ENCODE data around the gene AZGP1.
"Not testable (repeated sequence)": the region's sequence is repeated elsewhere in the genome, so short reads cannot be mapped to it uniquely, and the experiment has no call there.

Gene AZGP1

DNA sequence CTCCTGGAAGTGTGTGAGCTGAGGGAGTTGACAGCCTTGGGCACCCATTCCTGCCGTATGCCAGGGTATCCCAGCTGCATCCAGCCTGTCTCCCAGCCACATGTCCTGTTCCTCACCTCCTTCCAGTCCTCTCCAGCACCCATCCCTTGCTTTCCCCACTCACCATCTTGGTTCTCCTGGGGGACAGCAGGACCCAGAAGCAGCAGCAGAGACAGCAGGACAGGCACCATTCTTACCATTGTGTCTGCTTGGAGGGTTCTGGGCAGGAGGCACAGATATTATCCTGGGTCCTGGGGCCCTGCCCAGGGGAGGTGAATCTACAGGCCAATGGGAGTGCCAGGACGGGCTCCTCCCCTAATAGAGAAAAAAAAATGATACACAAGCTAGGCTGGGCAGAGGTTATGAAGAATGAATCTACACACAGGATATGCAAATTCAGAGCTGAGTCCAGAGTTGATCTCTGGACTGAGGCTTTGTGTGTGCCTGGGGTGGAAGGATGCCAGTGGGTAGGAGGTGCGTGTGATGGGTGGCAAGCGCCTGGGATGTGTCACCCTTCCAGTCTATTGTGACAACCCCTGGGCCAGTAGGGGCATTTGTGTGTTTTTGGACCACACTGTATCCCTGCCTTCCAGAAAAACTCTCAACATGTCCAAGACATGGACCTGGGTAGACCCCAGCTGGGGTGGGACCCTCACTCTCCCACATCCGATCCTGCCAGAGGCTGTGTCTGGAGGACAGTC lies at the start of gene AZGP1:
TSS of gene AZGP1 (minus strand) at position 250 of the 740 bp plus-strand sequence. CDS start at position 239, 11 bp downstream.
- DNase-seq: no peak

- DNase-seq: no peak
Measured at GRCh38 chr7:100024020-100024619, 48.3 kb upstream of the AZGP1 start.

GRCh38 chr7:100023526-100023925 lies 47.7 kb upstream of the AZGP1 start:
- DNase-seq: no peak

- no peak for DNase-seq
Measured at GRCh38 chr7:100022621-100023020, 46.8 kb upstream of the AZGP1 start.

DNA sequence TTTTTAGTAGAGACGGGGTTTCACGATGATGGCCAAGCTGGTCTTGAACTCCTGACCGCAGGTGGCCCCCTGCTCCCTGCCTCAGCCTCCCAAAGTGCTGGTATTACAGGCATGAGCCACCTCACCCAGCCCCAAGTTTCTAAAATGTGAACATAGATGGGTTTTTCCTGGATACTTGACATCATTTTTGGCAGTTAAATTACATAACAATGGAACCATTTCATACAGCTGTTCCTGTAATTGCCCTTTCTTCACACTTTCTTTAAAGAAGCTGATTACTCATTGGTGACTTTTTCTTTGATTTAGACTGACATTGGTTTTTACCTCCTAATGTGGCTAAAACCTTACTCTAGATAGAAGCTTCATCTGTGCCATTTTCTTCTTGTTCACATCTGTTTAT lies 45.5 kb upstream of the AZGP1 start:
- no peak for DNase-seq

GRCh38 chr7:100019908-100020307 lies 44.1 kb upstream of the AZGP1 start:
- no peak for DNase-seq

GRCh38 chr7:100017875-100018274 lies 42.0 kb upstream of the AZGP1 start:
- DNase-seq: no peak

DNA sequence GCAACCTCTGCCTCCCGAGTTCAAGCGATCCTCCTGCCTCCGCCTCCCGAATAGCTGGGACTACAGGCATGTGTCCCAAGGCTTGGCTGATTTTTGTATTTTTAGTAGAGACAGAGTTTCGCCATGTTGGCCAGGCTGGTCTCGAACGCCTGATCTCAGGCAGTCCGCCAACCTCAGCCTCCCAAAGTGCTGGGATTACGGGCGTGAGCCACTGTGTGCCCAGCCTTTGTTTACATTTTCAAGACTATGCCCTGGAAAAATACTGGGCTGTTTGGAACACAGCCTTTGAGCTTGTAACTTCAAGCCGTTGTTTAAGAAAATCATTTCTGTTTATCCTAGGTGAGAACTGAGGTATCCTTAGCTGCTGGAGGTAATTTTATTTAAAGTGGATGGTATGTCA lies 41.5 kb upstream of the AZGP1 start:
- no peak for DNase-seq

DNA sequence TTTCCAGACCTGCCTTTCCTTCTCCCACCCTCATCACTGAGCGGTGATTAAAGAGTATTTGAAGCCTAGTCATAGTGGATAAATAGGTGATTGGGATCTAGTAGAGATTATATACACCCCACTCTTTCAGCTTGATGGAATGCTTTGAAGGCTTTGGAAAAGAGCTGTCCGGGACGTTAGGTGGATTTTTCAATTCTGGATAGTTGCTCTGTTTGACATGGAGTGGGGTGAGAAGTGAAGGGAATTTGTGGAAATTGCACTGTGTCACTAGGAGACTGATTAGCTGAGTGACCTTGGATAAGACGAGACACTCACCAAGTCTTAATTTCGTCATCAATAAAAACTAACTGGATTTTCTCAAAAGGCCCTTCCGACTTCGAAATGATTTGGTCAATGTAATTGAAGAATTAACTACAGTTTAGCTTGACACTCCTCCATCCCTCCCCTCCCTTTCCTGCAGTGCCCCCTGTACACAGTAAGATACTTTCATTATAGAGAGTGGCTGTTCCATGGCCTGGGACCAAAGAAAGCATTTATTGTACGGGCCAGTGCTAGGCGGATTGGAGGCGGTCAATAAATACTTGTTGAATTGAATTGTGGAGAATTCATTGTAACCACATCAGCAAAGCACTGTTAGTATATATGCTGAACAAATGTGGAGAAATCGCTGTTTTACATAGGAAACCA lies 40.5 kb upstream of the AZGP1 start:
- DNase-seq: no peak

GRCh38 chr7:100015232-100016214 lies 39.7 kb upstream of the AZGP1 start, which contains the start of gene ZKSCAN1:
ZKSCAN1 (plus strand) TSS chr7:100015596; CDS start chr7:100023507, 7,911 bp downstream.
- DNase-seq: peak; percentile 48 to 62

GRCh38 chr7:100013328-100013676 lies 37.5 kb upstream of the AZGP1 start:
- DNase-seq: no peak

- not testable (repeated sequence) for DNase-seq
Measured at GRCh38 chr7:100012385-100013327, 36.8 kb upstream of the AZGP1 start.

DNA sequence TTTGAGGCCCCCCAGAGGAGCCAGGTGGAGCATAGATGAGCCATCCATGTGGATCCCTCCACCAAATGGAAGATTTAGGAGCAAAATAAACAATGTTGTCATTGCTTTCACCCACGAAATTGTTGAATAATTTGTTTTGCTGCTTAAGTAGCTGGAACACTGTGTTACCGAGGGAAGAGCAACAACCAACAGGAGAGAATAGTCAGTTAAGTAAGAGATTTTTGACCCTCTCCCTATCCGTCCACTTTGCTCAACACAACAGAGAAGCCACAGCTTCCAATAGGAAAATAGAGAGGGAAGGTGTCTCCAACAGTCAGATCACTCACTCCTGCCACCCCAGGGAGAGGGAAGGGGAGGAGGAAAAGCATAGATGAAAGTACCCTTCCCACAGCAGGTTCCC lies 35.7 kb upstream of the AZGP1 start:
- no peak for DNase-seq

DNA sequence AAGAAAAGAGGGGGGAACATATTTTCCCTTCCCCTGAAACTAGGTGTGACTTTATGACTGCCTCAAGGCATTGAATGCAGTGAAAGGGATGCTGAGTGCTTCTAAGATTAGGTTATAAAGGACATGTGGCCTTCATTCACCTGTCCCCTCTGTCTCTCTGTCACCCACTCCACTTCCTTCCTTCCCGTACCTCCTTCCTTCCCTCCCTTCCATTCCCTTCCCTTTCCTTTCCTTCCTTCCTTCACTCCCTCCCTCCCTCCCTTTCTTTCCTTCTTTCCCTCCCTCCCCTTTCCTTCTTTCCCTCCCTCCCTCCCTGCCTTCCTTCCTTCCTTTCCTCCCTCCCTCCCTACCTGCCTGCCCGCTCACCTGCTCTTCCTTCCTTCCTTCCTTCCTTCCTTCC lies 35.1 kb upstream of the AZGP1 start:
- no peak for DNase-seq

GRCh38 chr7:100009952-100010351 lies 34.1 kb upstream of the AZGP1 start:
- DNase-seq: not testable (repeated sequence)

GRCh38 chr7:100008525-100008924 lies 32.7 kb upstream of the AZGP1 start:
- no peak for DNase-seq

GRCh38 chr7:100007887-100008286 lies 32.1 kb upstream of the AZGP1 start:
- DNase-seq: no peak

DNA sequence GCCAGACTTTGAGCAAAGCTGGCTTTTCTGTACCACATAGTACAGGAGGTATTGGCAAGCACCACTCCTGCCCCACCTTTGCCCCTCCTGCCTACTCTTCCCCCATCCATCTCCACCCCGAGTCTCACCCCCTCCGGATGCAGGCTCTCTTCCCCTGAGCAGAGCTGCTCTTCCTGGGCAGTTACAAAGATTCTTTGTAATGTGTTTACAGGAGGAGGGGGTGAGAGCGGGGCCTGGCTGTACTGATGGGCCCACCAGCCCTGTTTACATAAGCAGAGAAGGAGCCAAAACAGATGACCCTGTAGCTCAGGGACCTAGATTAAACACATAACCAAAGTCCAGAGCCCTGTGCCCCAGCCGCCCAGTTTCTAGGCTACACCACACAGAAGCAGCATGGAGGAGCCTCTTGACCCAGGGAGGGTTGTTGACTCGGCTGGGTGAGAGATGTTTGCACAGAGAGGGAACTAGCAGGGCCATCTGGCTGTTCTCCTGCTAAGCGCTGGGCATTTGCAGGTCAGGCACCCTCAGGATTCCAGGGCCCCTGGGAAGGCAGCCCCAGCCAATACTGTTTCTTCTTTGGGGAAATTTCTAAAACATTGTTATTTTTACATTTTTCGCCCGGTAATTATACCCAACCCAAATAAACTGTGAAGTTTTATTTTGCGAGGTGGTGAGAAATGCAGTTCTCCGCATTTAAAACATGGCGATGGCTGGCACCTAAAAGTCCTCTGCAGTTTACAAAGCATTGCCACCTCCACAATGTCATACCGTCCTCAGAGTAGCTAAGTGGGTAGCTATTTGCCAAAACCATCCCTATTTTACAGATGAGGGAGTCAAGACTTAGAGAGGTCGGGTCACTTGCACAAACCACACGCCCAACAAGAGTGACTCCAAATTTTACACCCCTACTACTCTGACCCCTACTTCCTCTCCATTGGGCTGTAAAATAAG lies 28.2 kb upstream of the AZGP1 start:
- DNase-seq: no peak

DNA sequence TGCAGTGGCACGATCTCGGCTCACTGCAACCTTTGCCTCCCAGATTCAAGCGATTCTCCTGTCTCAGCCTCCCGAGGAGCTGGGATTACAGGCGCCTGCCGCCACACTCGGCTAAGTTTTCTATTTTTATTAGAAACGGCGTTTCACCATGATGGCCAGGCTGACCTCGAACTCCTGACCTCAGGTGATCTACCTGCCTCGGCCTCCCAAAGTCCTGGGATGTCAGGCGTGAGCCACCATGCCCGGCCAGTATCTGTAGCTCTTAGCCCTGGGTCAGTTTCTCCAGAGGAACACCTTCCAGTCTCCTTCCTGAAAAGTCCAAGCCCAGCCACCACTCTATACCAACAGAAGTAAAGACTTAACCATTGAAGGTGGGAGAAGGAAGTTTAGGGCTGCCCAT lies 24.4 kb upstream of the AZGP1 start:
- no peak for DNase-seq

- DNase-seq: peak in 1 of 2 experiments; percentile 7
Measured at GRCh38 chr7:99997545-99998137, 21.8 kb upstream of the AZGP1 start.

Measured in cerebellar nuclear complex (tissue), 1 donor.